H9 (cell line): ENCODE measurements around the gene SDR9C7. TPM values are rescaled to one million over a fixed set of nuclear protein-coding genes. Genes with fewer than 3 reads are reported as not detected.

ENCODE experiments used
- DNase-seq: peaks from one replicate; pipeline ENCODE4 v3.0.0-alpha.2; 2017
- H2AFZ ChIP-seq: one replicate; pipeline ENCODE4 v1.6.1; 2013; ENCODE audit warnings: mild to moderate bottlenecking, low read length, control low read depth, moderate library complexity
- H2AK5ac ChIP-seq: 2 replicates; pipeline ENCODE4 v1.6.1; 2013; ENCODE audit warnings: low read length, control low read depth, mixed read lengths; ENCODE audit not compliant: insufficient read length
- H2BK120ac ChIP-seq: one replicate; pipeline ENCODE4 v1.6.1; 2013; ENCODE audit warnings: low read depth, mild to moderate bottlenecking, low read length, control low read depth, inconsistent platforms; ENCODE audit not compliant: poor library complexity, severe bottlenecking
- H2BK12ac ChIP-seq: 2 replicates; pipeline ENCODE4 v1.6.1; 2013; ENCODE audit warnings: low read length, control low read depth, mixed read lengths, low read depth; ENCODE audit not compliant: insufficient read length
- H2BK15ac ChIP-seq: 2 replicates; pipeline ENCODE4 v1.6.1; 2013; ENCODE audit warnings: low read depth, low read length, control low read depth
- H2BK20ac ChIP-seq: one replicate; pipeline ENCODE4 v1.6.1; 2013; ENCODE audit warnings: low read depth, mild to moderate bottlenecking, low read length, control low read depth, inconsistent platforms; ENCODE audit not compliant: poor library complexity, severe bottlenecking
- H2BK5ac ChIP-seq: 2 replicates; pipeline ENCODE4 v1.6.1; 2013; ENCODE audit warnings: low read length, control low read depth, mixed read lengths; ENCODE audit not compliant: insufficient read length
- H3K14ac ChIP-seq: 2 replicates; pipeline ENCODE4 v1.6.1; 2013; ENCODE audit warnings: low read length, control low read depth; ENCODE audit not compliant: insufficient read depth
- H3K18ac ChIP-seq: 2 replicates; pipeline ENCODE4 v1.6.1; 2013; ENCODE audit warnings: low read depth, mild to moderate bottlenecking, mixed read lengths, low read length, control low read depth; ENCODE audit not compliant: insufficient read length
- H3K23ac ChIP-seq: 2 replicates; pipeline ENCODE4 v1.6.1; 2013; ENCODE audit warnings: low read length, control low read depth, mixed read lengths, low read depth; ENCODE audit not compliant: insufficient read length
- H3K23me2 ChIP-seq: 2 replicates; pipeline ENCODE4 v1.6.1; 2013; ENCODE audit warnings: low read depth, mild to moderate bottlenecking, mixed read lengths, low read length, control low read depth; ENCODE audit not compliant: insufficient read length, poor library complexity, severe bottlenecking
- H3K27ac ChIP-seq: 2 replicates; pipeline ENCODE4 v1.5.1; 2013; ENCODE audit warnings: low read length, control low read depth, mixed read lengths, low read depth; ENCODE audit not compliant: insufficient read length
- H3K27me3 ChIP-seq: 2 replicates; pipeline ENCODE4 v1.6.1; 2013; ENCODE audit warnings: low read length, control low read depth, inconsistent platforms; ENCODE audit not compliant: insufficient read depth
- H3K4ac ChIP-seq: 2 replicates; pipeline ENCODE4 v1.6.1; 2013; ENCODE audit warnings: low read depth, mild to moderate bottlenecking, control low read depth, inconsistent platforms, low read length, moderate library complexity
- H3K4me1 ChIP-seq: 2 replicates; pipeline ENCODE4 v1.6.1; 2013; ENCODE audit warnings: low read length, control low read depth, inconsistent platforms; ENCODE audit not compliant: insufficient read depth
- H3K4me2 ChIP-seq: 2 replicates; pipeline ENCODE4 v1.6.1; 2013; ENCODE audit warnings: low read length, control low read depth, mixed read lengths; ENCODE audit not compliant: insufficient read length, insufficient read depth
- H3K56ac ChIP-seq: 2 replicates; pipeline ENCODE4 v1.6.1; 2013; ENCODE audit warnings: low read depth, mild to moderate bottlenecking, mixed read lengths, low read length, control low read depth; ENCODE audit not compliant: insufficient read length
- H3K79me1 ChIP-seq: 2 replicates; pipeline ENCODE4 v1.6.1; 2013; ENCODE audit warnings: low read depth, mild to moderate bottlenecking, moderate library complexity, low read length, control low read depth, inconsistent platforms; ENCODE audit not compliant: insufficient read depth, poor library complexity, severe bottlenecking
- H3K79me2 ChIP-seq: 2 replicates; pipeline ENCODE4 v1.6.1; 2013; ENCODE audit warnings: low read length, control low read depth, inconsistent platforms; ENCODE audit not compliant: insufficient read depth
- H3K9ac ChIP-seq: 2 replicates; pipeline ENCODE4 v1.6.1; 2013; ENCODE audit warnings: low read length, control low read depth, mixed read lengths; ENCODE audit not compliant: insufficient read length; ENCODE audit errors: extremely low read depth
- H3K9me3 ChIP-seq: one replicate; pipeline ENCODE4 v1.6.1; 2013; ENCODE audit warnings: low read depth, low read length, inconsistent platforms; ENCODE audit not compliant: control insufficient read depth
- H3T11ph ChIP-seq: one replicate; pipeline ENCODE4 v1.6.1; 2013; ENCODE audit warnings: mild to moderate bottlenecking, low read length, control low read depth, inconsistent platforms
- H4K20me1 ChIP-seq: one replicate; pipeline ENCODE4 v1.6.1; 2013; ENCODE audit not compliant: control insufficient read depth, insufficient read length, insufficient read depth
- H4K5ac ChIP-seq: 2 replicates; pipeline ENCODE4 v1.6.1; 2013; ENCODE audit warnings: low read depth, mild to moderate bottlenecking, mixed read lengths, low read length, control low read depth; ENCODE audit not compliant: insufficient read length
- H4K8ac ChIP-seq: replicated peaks from 2 replicates; pipeline ENCODE4 v1.6.1; 2013; ENCODE audit warnings: low read length, control low read depth, mixed read lengths, low read depth; ENCODE audit not compliant: insufficient read length
- H4K91ac ChIP-seq: 2 replicates; pipeline ENCODE4 v1.6.1; 2013; ENCODE audit warnings: low read depth, mild to moderate bottlenecking, moderate library complexity, mixed read lengths, low read length, control low read depth; ENCODE audit not compliant: insufficient read length
- H3K27ac Mint-ChIP-seq, 3 experiments: 2 replicates in 2 of 3; 3 replicates in 1 of 3; pipeline ENCODE4 v1.8.0; 2020 to 2021; ENCODE audit warnings: mixed read lengths in 3 of 3, mild to moderate bottlenecking in 1 of 3, moderate library complexity in 1 of 3
- H3K27me3 Mint-ChIP-seq: 2 replicates; pipeline ENCODE4 v1.8.0; 2021; ENCODE audit warnings: low read depth, mild to moderate bottlenecking, moderate library complexity, mixed read lengths
- H3K36me3 Mint-ChIP-seq, 3 experiments: 2 replicates in 2 of 3; 3 replicates in 1 of 3; pipeline ENCODE4 v1.8.0; 2020 to 2021; ENCODE audit warnings: low read depth in 3 of 3, mixed read lengths in 3 of 3; ENCODE audit not compliant: insufficient read depth in 1 of 3
- H3K4me1 Mint-ChIP-seq, 2 experiments: 2 replicates each; pipeline ENCODE4 v1.8.0; 2020; ENCODE audit warnings: mixed read lengths in 2 of 2
- H3K4me3 Mint-ChIP-seq, 2 experiments: 2 replicates in 1 of 2; 3 replicates in 1 of 2; pipeline ENCODE4 v1.8.0; 2020 to 2021; ENCODE audit warnings: mild to moderate bottlenecking in 2 of 2, mixed read lengths in 2 of 2, moderate library complexity in 1 of 2
- H3K9me3 Mint-ChIP-seq, 2 experiments: 2 replicates in 1 of 2; 3 replicates in 1 of 2; pipeline ENCODE4 v1.8.0; 2020; ENCODE audit warnings: mild to moderate bottlenecking in 2 of 2, mixed read lengths in 2 of 2, moderate library complexity in 1 of 2
- WGBS: extraction: QIAGEN DNeasy Blood & Tissue Kit; methylation state at CpG from one replicate; pipeline ENCODE4 v1.1.7; 2013; ENCODE audit warnings: missing lambda C conversion rate, low lambda C conversion rate, mixed read lengths; ENCODE audit not compliant: insufficient read length; ENCODE audit errors: extremely low coverage; 5-methylcytosine and 5-hydroxymethylcytosine counted together
- total RNA-seq: library from RNA; stranded (reverse); gene quantifications from 2 replicates; pipeline ENCODE4 v1.2.1, GENCODE V29; 2021
- TF ChIP-seq, protein P1 (sequence below): fragments of 200-600 bp; sonication (generic); conservative IDR thresholded peaks from 3 replicates; pipeline ENCODE4 v1.8.0; 2021; ENCODE audit warnings: antibody characterized with exemption, mild to moderate bottlenecking

Gene SDR9C7
- total RNA-seq, 1 experiment from 2014 or later: not detected

DNA sequence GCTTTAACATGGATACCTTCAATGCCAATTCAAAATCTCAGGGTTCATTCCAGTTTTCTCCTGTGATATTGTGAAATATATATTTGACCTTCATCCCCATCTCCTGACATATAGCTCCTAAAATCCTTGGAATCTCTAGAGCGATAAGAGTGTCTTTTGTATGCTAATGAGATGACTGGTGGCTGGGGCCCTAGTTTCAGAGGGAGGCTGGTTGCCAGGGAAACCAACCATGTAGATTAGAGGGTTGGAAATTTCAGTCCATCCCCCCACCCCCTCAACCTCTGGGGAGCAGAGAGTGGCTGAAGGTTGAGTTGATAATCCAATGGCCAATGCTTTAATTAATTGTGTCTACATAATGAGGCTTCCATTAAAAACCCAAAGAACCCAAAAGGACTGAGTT lies 59.4 kb downstream of the SDR9C7 start:
- H2AFZ ChIP-seq: no peak overlapping the region

More for the DNA sequence above, 59.4 kb downstream of the SDR9C7 start:
- Mint-ChIP-seq H3K36me3 (peaks cover 0 to 2% (median 0%) of the 10 kb centered on the region in 3 experiments; a peak in 2 of 7 replicates), H3K4me1 (peaks cover 6 to 7% of the 10 kb centered on the region in 2 experiments; a peak in 3 of 4 replicates), H3K9me3 (peaks cover 34 to 41% of the 10 kb centered on the region in 2 experiments), H3K27me3 (no peaks in the 10 kb centered on the region; the same call in 1 of the 2 replicates), H3K27ac (no peak overlapping the region), H3K4me3 (no peak overlapping the region)
- H2BK20ac ChIP-seq: no peak overlapping the region
- H3K4me2 ChIP-seq: no peak overlapping the region
- no CpG with 5 or more reads among the region's 1 CpG for WGBS
- H3K14ac ChIP-seq: no peak overlapping the region
- H3K4ac ChIP-seq: no peak overlapping the region
- no peaks in the 10 kb centered on the region for H3K27me3 ChIP-seq
- H4K91ac ChIP-seq: no peak overlapping the region
- H2BK5ac ChIP-seq: no peak overlapping the region
- H3K18ac ChIP-seq: no peak overlapping the region
- H3K79me1 ChIP-seq: no peaks in the 10 kb centered on the region
- no peak overlapping the region for H4K5ac ChIP-seq
- H3K23me2 ChIP-seq: no peaks in the 10 kb centered on the region
- no peaks in the 10 kb centered on the region for H3K79me2 ChIP-seq
- H3K27ac ChIP-seq: no peak overlapping the region
- no peak overlapping the region for H4K8ac ChIP-seq
- H2BK120ac ChIP-seq: no peak overlapping the region
- H2BK15ac ChIP-seq: no peak overlapping the region
- H2BK12ac ChIP-seq: no peak overlapping the region
- peaks cover 10% of the 10 kb centered on the region for H3K9me3 ChIP-seq
- no peak for DNase-seq
- no peaks in the 10 kb centered on the region; the same call in 1 of the 2 replicates for H3K4me1 ChIP-seq
- H4K20me1 ChIP-seq: no peaks in the 10 kb centered on the region
- no peak overlapping the region for H3T11ph ChIP-seq
- H3K9ac ChIP-seq: no peak overlapping the region
- TF ChIP-seq, protein P1, sequence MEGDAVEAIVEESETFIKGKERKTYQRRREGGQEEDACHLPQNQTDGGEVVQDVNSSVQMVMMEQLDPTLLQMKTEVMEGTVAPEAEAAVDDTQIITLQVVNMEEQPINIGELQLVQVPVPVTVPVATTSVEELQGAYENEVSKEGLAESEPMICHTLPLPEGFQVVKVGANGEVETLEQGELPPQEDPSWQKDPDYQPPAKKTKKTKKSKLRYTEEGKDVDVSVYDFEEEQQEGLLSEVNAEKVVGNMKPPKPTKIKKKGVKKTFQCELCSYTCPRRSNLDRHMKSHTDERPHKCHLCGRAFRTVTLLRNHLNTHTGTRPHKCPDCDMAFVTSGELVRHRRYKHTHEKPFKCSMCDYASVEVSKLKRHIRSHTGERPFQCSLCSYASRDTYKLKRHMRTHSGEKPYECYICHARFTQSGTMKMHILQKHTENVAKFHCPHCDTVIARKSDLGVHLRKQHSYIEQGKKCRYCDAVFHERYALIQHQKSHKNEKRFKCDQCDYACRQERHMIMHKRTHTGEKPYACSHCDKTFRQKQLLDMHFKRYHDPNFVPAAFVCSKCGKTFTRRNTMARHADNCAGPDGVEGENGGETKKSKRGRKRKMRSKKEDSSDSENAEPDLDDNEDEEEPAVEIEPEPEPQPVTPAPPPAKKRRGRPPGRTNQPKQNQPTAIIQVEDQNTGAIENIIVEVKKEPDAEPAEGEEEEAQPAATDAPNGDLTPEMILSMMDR: no peak
- no peak overlapping the region for H3K56ac ChIP-seq
- no peak overlapping the region for H2AK5ac ChIP-seq
- no peak overlapping the region for H3K23ac ChIP-seq
